ENCODE data around the gene CERS1.

CERS1 gene

DNA sequence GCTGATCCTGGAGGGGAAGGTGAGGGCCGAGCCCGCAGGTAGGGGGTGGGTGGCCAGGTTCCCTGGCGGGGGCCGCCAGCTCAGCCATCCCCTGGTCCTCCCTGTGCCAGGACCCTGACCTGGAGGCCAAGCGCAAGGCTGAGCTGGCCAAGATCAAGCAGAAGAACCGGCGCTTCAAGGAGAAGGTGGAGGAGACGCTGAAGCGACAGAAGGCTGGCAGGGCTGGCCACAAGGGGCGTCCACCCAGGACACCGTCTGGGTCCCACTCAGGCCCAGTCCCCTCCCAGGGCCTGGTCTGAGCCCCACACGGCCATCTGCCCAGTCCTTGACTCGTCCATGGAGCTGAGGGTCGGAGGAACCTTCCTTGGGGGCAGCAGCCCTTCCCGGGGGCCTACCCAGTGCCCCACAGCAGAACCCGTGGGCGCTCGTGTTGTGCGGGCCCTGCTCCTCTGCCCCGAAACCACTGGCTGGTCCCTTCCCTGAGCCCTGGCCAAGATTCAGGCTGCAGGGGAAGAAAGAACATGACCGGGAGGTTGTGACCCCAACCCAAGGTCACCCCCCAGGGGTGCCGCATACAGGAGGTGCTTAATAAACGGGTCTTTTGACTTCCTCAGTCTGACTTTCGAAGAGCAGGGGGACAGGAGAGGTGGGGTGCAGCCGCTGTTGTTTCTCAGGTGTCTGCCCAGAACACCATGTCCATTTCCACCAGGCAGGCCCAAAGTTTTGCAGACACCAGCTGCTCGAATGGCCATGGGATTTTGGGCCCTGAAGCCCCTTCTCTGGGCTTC lies 32.3 kb upstream of the CERS1 start:
- no peak for DNase-seq (ENCODE audit: extremely low spot score)
- ChIA-PET POLR2A (interaction anchor here (3.1 kb wide), 1 partner anchor 9 kb away, joined by 21 read pairs; the partner anchor contains the start of genes COPE and DDX49), CTCF (interaction anchor here (1.9 kb wide), 1 partner anchor 9 kb away, joined by 6 read pairs; the partner anchor contains the start of genes COPE and DDX49)
- TF ChIP-seq, protein P1, sequence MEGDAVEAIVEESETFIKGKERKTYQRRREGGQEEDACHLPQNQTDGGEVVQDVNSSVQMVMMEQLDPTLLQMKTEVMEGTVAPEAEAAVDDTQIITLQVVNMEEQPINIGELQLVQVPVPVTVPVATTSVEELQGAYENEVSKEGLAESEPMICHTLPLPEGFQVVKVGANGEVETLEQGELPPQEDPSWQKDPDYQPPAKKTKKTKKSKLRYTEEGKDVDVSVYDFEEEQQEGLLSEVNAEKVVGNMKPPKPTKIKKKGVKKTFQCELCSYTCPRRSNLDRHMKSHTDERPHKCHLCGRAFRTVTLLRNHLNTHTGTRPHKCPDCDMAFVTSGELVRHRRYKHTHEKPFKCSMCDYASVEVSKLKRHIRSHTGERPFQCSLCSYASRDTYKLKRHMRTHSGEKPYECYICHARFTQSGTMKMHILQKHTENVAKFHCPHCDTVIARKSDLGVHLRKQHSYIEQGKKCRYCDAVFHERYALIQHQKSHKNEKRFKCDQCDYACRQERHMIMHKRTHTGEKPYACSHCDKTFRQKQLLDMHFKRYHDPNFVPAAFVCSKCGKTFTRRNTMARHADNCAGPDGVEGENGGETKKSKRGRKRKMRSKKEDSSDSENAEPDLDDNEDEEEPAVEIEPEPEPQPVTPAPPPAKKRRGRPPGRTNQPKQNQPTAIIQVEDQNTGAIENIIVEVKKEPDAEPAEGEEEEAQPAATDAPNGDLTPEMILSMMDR (IDR thresholded peaks at IDR 0.05; ENCODE audit: control extremely low read depth, extremely low read depth, low read depth, missing control alignments): no peak

DNA sequence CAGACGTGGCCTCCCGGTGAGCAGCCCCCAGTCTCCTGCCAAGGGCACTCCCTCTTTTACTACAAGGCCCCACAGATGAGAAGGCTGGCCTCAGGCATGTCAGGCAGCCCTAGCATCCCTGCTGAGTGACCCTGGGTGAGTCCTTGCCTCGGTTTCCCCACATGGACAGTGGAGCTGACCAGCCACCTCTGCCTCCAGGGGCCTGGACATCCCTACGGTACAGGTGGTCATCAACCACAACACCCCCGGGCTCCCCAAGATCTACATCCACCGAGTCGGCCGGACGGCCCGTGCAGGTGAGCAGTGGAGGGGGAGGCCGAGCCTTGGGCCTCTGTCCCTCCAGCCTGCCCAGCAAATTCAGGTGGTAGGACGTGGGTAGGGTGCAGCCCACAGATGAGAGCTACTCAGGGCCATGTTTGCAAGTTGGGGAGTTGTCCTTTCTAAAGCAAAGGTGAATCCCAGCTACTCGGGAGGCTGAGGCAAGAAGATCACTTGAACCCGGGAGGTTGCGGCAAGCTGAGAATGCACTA lies 28.8 kb upstream of the CERS1 start:
- TF ChIP-seq, protein P1 (IDR thresholded peaks at IDR 0.05; ENCODE audit: control extremely low read depth, extremely low read depth, low read depth, missing control alignments): no peak
- CTCF ChIA-PET: no interaction called here

DNA sequence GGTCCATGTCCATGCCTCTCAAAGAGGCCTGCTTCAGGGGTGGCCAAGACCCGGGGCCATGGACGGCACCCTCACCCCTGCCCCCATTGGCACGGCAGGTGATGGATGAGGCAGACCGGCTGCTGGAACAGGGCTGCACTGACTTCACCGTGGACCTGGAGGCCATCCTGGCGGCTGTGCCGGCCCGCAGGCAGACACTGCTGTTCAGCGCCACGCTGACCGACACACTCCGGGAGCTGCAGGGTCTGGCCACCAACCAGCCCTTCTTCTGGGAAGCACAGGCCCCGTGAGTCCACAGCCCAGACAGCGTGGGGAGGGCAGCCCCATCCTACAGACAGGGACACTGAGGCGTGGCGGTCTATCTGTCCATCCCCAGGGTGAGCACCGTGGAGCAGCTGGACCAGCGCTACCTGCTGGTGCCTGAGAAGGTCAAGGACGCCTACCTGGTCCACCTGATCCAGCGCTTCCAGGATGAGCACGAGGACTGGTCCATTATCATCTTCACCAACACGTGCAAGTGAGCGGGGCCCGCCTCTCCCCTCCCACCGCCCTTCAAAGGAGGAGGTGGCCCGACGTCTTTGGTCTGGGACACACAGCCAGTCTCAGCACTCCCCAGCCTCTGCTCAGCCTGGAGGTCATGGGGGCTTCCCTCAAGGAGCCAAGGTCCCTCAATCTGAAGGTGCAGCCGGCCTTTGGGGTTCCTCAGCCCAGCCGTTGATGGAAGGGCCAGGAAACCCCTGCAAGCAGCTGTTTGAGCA lies 26.4 kb upstream of the CERS1 start:
- ChIA-PET CTCF (interaction anchor here (1.4 kb wide), 1 partner anchor 18 kb away, joined by 3 read pairs; no protein-coding TSS in a partner anchor), POLR2A (no interaction called here)
- no peak for DNase-seq (ENCODE audit: extremely low spot score)
- TF ChIP-seq, protein P1 (IDR thresholded peaks at IDR 0.05; ENCODE audit: control extremely low read depth, extremely low read depth, low read depth, missing control alignments): no peak

More for the DNA sequence above, 28.8 kb upstream of the CERS1 start:
- DNase-seq (ENCODE audit: extremely low spot score): no peak
- POLR2A ChIA-PET: no interaction called here

DNA sequence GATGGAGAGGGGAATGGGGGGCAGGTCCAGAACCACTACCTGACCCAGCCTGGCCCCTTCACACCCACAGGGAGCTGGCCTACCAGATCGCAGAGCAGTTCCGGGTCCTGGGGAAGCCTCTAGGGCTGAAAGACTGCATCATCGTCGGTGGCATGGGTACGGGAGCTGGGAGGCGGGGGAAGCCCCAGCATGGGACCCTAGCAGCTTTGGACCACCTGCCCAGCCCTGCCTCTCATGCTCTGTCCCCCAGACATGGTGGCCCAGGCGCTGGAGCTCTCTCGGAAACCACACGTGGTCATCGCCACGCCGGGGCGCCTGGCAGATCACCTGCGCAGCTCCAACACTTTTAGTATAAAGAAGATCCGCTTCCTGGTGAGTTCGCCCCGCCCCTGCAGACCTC lies 25.6 kb upstream of the CERS1 start:
- ChIA-PET CTCF (interaction anchor here (1.4 kb wide), 1 partner anchor 18 kb away, joined by 3 read pairs; no protein-coding TSS in a partner anchor), POLR2A (no interaction called here)
- no peak for DNase-seq (ENCODE audit: extremely low spot score)
- TF ChIP-seq, protein P1 (IDR thresholded peaks at IDR 0.05; ENCODE audit: control extremely low read depth, extremely low read depth, low read depth, missing control alignments): no peak

DNA sequence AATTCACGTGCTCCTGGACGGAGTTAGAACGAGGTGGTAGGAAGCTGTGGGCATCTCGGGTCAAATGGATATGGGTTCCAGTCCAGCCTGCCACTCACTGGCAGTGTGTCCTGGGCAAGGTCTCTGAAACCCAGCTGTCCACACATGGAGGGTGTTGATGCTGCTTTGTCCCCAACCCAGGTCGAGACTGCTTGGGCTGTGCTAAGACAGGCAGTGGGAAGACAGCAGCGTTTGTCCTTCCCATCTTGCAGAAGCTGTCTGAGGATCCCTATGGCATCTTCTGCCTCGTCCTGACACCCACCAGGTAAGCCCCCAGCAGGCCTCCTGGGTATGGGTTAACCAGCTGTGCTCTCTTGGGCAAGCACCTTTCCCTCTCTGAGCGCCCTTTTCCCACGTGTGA lies 24.4 kb upstream of the CERS1 start:
- POLR2A ChIA-PET: no interaction called here
- DNase-seq (ENCODE audit: extremely low spot score): no peak
- TF ChIP-seq, protein P1 (IDR thresholded peaks at IDR 0.05; ENCODE audit: control extremely low read depth, extremely low read depth, low read depth, missing control alignments): no peak
- CTCF ChIA-PET: no interaction called here

DNA sequence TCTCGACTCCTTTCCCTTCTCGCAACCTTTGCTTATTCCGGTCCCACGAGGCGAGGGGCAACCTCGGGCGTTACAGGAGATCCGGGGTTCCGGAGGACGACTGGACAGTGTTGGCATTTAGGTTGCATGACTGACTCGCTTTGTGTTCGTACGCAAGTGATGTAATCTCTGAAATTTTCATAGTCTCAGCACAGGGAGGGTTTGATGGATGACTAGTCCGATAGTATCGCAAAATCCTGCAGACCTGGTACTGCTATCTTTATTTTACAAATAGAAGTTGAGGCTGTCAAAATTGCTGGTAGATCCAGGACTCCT lies 23.9 kb upstream of the CERS1 start:
- TF ChIP-seq, protein P1 (IDR thresholded peaks at IDR 0.05; ENCODE audit: control extremely low read depth, extremely low read depth, low read depth, missing control alignments): no peak
- DNase-seq (ENCODE audit: extremely low spot score): no peak
- ChIA-PET CTCF (interaction anchor here (1.1 to 1.8 kb wide), 4 partner anchors 9 to 469 kb away, joined by 4 to 7 read pairs (median 6); no protein-coding TSS in a partner anchor), POLR2A (interaction anchor here (0.6 to 2.2 kb wide), 9 partner anchors 9 to 348 kb away, joined by 3 to 21 read pairs (median 4); partner anchors contain the start of gene UBA52)

Data from GM10248 (cell line).